EH (cell line): ENCODE measurements around the gene PPIF.
A peak's percentile ranks its signal among the peaks of the same experiment; 100 is the strongest.

Experiments
- DNase-seq: peaks from one replicate; pipeline ENCODE4 v3.0.0-alpha.2; 2015; ENCODE audit warnings: low read depth

Gene PPIF

GRCh38 chr10:79349072-79349491, 1.8 kb downstream of the PPIF start:
- no peak for DNase-seq

- no peak for DNase-seq
Measured at GRCh38 chr10:79349766-79350406, 2.6 kb downstream of the PPIF start.

GRCh38 chr10:79350407-79351154, 3.3 kb downstream of the PPIF start:
- no peak for DNase-seq

- no peak for DNase-seq
Measured at GRCh38 chr10:79351332-79351731, 4.1 kb downstream of the PPIF start.

- no peak for DNase-seq
Measured at GRCh38 chr10:79352035-79352877, 5.0 kb downstream of the PPIF start.

- no peak for DNase-seq
Measured at GRCh38 chr10:79353000-79353406, 5.7 kb downstream of the PPIF start.

- no peak for DNase-seq
Measured at GRCh38 chr10:79353726-79354125, 6.5 kb downstream of the PPIF start.

GRCh38 chr10:79354141-79354540, 6.9 kb downstream of the PPIF start:
- DNase-seq, result no peak

- no peak for DNase-seq
Measured at GRCh38 chr10:79354615-79355014, 7.3 kb downstream of the PPIF start.

- no peak for DNase-seq
Measured at GRCh38 chr10:79355420-79356017, 8.2 kb downstream of the PPIF start.

- no peak for DNase-seq
Measured at GRCh38 chr10:79356104-79356503, 8.8 kb downstream of the PPIF start.

- no peak for DNase-seq
Measured at GRCh38 chr10:79357180-79357579, 9.9 kb downstream of the PPIF start.

GRCh38 chr10:79358811-79359210, 11.5 kb downstream of the PPIF start:
- DNase-seq, result no peak

GRCh38 chr10:79359816-79360498, 12.7 kb downstream of the PPIF start:
- DNase-seq, result no peak

- peak; percentile 55 for DNase-seq
Measured at GRCh38 chr10:79360499-79361342, 13.5 kb downstream of the PPIF start.

- peak; percentile 47 for DNase-seq
Measured at GRCh38 chr10:79361726-79362397, 14.6 kb downstream of the PPIF start.

- peak; percentile 93 for DNase-seq
Measured at GRCh38 chr10:79367426-79368189, 20.3 kb downstream of the PPIF start.

- DNase-seq, result no peak
Measured at GRCh38 chr10:79372871-79373270, 25.6 kb downstream of the PPIF start.
